AG08396 (cell line): Measurements from ENCODE around the gene PLCB4.

Experiments used
- DNase-seq: peaks from one replicate; pipeline ENCODE4 v3.0.0; 2012; ENCODE audit warnings: low spot score, mixed read lengths

Gene PLCB4

DNA sequence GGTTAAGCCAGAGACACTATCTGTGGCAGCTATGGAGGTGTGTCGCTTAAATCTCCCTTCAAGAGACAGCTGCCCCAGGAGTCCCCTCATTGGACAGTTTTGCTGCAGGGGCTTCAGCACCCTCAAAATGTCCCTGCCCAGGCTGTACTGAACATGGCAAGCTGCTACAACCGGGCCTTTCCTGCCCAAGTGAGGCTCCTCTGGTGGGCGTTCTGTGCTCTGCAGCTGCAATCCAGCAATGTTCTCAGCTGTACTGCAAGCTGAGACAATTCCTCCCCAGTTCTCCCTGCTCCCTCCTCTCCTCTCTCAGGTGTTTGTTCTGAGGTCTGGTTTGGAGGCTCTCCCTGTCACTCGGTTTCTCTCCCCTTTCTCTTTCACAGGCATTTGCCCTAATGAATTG lies 254.7 kb downstream of the PLCB4 start:
- no peak for DNase-seq

DNA sequence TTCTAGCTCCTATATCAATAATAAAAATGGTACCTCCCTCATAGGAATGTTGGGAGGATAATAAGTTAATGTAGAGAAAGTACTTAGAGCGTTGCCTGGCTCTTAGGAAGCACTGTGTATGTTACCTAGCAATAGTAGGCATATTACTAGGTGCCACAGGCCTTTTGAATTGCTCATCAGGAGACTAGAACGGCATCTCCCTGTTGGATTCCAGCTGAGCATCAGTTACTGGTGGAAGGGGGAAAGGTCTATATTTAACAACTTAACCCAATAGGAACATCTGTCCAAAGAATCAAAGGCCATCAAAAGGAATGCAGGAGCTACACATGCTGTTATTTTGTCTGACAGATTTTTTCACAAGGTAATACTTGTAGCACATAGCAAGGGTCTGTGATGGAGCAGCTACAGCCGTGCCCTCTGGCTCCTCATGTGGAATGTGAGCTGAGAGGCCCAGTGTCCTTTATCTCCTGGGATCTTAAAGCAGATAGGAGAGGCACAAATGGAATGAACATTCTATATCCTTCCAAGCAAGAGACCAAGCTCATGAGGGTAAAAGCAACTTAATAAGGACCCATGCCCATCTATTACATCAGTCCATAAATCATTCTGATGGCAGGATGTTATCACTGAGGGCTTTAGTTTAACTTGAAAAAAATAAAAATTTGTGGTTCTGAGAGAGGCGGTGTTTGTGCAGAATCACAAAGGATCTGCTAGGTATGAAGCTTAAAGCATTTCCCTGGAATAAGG lies 260.6 kb downstream of the PLCB4 start:
- DNase-seq: no peak

DNA sequence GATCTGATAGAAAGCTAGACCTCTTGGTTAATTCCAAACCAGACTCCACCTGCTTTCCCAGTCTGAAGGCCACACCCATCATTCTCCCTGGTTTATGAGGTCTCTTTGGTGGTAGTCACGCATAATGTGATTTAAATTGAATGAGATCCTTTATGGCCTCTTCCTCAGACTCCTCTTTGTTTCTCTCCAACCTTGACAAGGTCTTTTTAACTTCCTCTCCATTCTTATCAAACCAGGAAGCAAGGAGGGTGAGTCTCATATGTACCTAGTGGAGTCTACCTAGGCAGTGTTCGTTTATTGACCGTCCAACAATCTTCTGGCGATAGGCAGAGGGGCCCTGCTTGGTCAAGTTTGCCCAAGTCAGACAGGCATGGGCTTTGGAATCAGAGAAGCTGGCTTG lies 261.3 kb downstream of the PLCB4 start:
- no peak for DNase-seq

DNA sequence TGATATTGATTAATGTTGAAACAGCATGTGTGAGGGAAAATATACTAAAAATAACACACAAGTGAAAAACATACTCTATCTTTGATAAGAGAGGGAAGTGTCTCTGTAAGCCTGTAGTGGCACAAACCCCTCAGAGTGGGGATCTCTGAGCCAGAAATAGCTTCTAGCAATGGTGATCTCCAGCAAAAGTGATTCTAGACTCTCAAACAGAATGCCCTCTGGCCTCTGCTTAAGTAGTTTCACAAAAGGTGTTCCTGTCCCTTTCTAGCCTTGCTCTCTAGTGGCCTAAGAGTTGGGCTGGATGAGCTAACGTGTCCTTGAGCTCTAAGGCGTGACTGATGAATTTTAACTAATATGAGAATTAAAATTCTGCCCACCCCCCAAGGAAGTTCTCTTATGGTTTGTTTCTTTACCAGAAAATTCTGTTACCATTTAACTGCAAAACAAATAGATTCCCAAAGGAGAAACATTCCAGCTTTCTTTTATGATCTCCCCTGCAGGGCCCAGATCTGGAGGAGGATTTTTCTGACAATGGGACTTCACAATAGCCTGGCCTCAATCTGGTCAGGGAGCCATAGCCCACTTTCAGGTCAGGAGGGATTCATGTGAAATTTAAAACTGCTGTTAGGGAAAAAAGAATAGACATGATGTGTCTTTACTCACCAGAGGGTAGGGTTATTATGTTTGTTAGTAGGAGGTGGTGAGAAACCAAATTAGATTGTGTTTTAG lies 263.0 kb downstream of the PLCB4 start:
- no peak for DNase-seq

DNA sequence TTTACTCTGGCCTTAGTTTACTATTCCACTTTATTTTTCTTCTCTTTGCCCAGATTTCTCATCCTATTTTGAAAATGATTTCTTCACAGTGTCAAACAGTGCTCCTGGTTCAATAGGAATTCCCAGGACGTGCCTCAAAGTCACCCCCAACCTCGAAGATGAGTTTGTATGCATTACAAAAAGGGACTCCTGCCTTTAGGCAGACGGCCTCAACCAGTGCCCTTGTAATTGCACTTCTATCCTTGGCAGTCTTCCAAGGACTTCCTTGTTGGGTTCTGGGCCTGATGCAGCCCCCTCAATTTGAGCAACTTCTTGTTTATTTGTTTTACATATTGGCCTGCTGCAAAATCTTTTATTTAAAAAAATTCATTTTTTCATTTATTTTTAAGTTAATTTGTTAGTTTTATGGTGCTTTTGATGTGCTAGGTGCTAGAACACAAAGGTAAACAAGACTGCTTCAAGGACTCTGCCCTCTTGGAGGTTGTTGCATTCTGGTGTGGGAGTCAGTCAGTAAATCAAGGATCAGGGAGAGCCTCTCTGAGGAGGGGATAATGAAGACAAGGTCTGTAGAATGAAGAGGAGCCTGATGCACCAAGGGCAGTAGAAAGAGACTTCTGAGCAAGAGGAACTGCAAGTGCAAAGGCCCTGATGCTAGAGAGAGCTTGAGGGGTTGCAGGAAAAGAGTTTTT lies 264.0 kb downstream of the PLCB4 start:
- DNase-seq: no peak

DNA sequence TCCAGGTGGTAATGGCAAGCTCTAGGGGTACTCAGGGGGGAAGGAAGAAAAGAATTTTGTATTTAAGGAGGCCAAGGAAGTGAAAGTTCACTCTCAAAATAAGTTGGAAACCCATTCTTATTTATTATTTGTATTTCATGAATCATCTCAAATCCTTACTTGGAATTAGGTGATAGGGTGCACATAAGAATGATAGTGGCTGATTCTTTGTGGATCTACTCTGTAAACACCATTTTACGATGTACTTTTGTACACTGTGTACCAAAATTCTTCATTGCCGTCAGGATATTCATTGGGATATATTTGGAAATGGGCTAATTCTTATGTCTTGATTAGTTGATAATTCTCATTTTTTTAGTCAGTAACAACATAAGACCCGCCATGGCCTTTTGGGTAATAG lies 266.0 kb downstream of the PLCB4 start:
- DNase-seq: no peak

DNA sequence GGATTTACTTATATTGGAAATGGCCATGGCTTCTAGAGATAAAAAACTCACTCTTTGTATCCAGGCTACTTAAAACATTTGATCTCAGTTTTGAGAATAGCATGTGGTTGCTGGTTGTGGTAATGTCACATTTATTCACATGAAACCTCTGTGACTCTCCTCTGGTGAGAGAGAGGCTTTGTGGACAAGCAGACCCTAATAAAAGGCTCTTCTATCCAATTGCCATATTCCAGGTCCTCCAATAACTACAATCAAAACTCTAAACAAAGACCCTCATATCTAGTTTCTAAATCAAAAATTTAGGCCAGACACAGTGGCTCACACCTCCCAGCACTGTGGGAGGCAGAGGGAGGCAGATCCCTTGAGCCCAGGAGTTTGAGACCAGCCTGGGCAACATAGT lies 269.2 kb downstream of the PLCB4 start:
- DNase-seq: no peak

DNA sequence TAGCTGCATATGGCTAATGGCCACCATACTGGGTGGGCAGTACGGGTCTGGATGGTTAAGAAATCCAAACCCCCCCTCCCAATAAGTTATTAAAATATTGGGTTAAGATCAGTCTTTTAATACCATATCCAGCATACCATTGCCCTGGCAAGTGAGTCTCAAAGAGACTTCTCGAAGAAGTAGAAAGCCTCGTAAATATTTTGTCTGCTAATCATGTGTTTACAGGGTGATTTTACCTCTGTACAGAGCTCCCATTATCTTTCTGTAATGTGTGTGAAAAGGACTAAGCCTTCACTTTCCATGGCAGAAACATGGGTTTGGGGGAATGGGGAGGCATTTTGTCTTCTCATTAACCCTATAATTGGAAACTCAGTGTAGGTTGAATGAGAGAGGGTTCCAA lies 270.8 kb downstream of the PLCB4 start:
- DNase-seq: no peak

DNA sequence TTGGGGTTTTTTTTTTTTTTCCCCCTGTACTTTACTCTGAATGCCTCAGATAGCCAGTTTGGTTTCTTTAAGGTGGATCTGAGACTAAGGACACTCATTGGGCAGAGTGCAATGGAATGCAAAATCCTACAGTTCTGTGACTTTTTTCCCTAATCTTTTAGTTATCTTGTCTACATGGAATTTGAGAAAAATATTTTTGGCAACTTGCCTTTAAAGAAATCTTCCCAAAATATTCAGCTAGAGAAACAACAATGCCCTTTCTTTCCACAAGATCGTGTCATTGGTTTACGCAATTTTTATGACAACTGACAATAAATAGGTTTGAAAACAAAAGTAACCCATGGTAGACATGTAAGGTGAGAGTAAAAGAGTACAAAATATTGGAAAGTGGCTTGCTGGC lies 273.8 kb downstream of the PLCB4 start:
- no peak for DNase-seq

DNA sequence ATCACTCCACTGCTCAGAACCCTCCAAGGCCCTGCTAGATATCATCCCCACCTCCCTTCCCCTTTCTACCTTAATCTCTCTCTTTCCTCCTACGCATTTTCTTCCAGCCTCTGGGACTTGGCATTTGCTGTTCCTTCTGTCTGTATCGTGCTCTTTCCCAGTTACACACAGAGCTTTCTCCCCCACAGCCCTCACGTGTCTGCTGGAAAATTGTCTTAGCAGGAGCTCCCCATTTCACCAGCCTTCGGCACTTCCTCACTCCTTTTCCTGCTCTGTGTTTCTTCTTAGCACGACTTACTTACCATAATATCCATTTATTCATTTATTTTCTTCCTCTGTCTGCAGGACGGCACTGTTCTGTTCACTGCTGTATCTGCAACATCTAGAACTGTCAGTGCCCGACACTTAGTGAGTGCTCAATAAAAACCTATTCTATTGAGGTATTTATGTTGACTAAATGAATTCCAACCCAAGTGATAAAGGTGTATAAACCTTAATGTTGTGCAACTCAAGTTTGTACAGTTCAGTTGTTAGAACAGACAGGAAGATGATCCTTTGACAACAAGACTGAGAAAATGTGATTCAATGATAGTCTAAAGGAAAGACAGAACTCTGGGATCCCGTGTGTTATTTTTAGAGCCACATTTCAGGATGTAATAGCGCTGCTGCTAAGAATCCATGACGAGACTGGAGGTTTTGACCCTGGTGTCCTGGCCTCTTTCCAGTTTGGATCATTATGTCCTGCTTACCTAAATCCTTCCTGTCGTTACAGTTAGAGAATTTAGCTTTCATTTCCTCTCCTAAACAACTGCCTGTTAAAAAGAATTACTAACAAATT lies 275.4 kb downstream of the PLCB4 start:
- DNase-seq: peak; percentile 12

DNA sequence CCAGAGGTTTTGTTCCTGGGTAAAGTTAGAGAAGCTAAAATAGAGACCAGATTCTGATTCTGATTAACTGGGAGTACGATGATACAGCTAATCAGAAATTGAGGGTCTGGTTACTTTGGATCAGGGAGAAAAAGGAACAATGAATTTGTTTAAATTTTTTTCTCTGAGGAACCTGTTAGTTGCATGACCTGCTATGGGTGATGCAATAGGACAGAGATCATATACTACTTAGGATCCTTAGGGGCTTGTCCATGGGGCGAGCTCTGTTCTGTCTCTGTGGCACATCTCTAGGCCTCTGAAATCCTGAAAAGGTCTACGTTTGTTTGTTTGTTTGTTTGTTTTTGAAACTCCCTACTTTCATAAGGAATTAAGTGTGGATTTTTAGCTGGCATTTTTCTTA lies 279.4 kb downstream of the PLCB4 start:
- no peak for DNase-seq

DNA sequence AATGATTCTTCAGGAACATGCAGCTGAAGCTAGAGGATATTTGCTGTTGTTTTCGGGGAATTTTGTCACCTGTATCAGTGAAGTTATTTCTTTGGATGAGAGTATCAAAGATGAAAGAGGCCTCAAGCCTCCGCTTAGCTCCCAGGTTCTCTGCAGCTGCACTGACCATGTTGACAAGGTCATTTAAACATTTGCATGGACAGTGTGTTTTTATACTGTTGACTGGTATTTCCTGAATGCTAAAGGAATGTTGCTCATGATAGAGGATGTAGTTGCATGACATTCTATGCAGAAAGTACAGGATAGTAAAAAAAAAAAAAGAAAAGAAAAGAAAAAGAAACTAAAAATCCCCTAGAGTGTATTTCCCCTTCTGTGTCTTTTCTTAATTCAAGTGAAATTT lies 279.9 kb downstream of the PLCB4 start:
- no peak for DNase-seq

DNA sequence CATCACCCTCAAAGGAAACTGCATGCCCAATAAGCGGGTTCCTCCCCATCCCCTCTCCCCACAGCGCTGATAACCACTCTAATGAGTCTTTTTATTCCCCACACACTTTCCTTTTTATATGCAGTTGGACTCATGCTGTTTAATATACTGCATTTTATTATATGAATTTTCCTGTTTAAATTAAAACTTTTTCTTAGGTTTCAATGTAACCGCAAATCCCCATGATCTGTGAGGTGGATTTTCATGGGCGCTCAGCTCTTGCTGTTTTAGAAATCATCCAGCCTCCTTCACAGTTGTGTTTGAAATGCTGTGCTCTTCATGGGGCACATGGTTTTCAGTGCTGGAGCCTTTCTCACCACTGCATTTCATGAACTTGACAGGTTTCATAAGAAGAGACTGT lies 280.4 kb downstream of the PLCB4 start:
- no peak for DNase-seq

DNA sequence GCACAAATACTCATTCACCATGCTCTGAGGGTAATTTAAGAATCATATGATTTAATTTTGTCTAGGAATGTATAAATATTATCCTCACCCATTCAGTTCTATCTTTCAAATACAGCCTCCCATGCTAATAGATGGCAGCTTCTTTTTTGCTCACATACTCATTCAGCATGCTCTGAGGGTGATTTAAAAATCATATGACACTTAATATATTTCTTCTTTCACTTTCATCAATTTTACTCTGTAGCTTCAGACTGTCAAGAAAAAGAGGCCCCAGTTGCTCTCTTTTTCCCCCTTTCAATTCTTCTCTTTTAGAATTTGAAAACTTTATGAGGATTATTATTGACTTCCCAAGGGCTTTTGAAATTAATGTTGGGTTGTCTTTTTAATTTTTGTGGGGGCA lies 283.9 kb downstream of the PLCB4 start:
- DNase-seq: no peak

DNA sequence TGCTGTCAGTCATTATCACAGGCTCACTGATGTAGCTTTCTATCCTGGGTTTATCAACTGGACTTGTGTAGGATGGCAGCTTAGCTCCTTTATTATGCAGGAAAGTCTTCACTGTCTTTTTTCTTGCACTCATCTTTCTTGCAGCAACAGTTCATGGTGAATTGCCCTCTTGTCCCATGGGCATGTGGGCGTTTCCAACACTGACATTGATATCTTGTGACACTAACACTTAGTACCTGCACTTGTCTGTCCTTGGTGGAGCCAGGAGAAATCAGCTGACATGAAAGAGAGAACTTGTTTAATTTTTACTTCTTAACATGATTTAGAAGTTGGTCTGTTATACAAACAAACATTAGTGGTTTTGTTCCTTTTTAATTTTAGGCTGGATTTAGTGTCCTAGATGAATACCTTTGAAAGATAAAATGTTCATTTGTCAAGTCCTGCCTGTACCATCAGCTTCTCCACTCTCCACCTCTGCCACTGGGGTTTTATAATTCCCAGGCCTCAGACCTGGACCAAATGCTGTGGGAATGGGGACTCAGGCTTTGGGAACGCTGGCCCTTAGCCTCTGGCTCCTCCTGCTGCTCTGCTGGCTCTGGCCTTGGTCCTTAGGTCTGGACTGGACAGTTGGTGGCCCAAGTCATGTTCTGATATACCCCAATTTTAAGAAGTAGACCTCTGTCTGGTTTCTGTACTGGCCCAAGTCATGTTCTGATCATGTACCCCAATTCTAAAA lies 284.5 kb downstream of the PLCB4 start:
- no peak for DNase-seq

DNA sequence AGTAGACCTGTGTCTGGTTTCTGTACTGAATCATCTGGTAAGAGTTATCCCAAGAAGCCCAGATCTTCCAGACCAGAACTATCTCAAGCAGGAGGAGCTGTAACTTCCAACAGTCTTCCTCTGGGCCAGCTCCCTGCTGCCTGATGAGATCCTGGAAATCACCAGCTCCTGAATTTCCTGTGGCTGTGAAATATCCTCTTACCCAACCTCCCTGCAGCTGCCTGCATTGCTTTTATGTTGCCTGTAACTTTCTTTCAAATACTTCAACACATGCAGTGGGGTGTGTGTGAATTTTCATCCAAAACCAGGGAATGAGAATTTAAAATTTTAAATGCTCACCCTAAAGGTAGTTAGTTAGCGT lies 285.0 kb downstream of the PLCB4 start:
- no peak for DNase-seq

DNA sequence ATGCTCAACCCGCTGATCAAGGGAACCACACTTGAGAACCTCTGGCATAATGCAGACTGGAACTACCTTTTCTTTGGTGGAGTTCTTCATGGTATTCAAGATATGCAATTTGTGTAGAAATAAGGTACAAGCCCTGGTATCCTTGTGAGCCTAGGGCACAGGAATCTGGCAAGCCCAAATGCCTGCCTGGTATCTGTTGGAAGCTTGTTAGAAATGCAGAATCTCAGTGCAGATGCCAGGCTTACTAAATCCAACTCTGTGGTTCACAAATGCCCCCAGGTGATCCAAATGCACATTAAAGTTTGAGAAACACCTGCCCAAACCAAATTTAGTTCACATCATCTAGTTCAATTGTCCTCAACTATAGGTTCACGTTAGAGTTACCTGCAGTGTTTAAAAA lies 285.7 kb downstream of the PLCB4 start:
- no peak for DNase-seq

DNA sequence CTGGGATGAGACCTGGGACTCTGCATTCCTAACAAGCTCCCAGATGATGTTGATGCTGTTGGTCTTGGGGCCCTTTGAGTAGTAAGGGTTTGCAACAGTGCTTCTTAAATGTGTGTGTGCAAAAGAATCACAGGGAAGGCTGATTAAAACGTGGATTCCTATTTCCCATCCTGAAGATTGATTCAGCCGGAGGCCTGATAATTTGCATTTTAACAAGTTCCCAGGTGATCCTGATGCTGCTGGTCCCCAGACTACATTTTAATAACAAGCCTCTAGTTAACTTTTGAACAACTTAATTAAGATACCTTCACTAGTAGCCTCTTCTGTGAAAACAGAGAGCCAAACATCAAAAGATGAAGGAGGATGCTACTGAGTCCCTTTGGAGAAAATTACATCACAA lies 289.1 kb downstream of the PLCB4 start:
- no peak for DNase-seq

DNA sequence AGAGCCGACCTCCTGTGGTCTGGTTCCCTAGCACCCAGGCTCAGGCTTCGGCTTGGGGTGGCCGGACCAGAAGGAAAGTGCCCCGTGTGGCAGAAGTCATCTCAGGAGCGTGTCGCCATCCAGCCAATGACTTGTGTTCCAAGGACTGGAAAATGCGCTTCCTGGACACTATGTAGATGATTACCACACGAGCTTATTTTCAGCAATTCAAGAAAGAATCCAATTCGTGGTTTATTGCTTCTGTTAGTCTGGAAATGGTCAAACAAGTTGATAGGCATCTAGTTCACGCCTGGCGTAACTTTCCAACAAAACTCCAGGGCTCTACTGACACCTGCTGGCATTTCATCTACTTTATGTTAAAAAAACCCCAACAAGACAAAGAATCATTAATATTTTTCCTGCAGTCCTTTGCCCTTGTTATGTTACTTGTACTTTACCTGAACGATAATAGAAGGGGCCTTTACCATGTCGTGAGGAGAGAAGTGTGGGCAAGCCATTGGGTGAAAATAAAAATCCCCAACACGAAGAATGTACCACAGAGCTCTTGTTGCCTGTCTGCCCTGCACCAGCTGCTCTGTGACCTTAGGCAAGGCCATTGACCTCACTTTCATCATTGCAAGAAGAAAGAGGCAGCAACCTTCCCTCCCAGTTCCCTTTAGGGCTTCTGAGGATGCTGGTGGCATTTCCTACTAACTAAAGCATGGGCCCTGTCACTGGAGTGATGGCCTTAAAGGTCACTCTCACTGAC lies 290.8 kb downstream of the PLCB4 start:
- peak; percentile 43 for DNase-seq

DNA sequence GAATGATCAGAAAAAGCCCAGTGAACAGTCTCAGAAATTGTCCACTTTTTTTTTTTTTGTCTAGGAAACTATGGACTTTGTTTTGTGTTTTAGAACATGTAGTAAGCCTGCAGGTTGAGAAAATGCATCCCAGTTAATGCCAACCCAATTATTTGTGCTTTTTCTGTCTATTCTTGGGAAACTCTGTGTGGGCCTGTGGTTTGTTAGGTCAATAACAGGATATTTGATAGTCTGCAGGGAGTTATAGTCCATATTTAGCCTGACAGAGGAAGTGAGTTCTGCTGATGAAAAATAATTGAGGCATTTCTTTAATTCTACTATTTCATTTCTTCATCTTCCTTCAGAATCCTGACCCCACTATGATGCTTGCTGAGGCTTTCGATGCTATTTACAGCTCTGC lies 291.5 kb downstream of the PLCB4 start:
- no peak for DNase-seq

DNA sequence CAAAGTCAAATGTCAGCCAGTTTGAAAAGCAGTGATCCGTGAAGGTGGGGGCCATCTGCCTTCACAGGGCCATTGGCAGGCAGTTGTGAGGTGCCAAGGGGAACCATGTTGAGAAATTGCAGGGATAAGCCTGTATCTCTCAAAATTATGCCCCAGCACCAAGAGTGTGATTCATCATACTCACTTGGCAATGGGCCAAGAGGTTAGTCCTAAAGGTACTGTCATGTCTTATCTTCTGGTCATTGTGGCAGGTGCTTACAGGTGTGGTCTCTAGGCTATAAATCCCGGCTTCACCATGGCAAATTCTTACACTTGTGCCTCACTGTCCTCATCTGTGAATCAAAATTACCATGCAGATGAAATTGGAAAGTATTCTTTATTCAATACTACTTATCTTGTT lies 294.8 kb downstream of the PLCB4 start:
- DNase-seq: no peak
